Hippocampal formation (tissue), 2 donors: Measurements from ENCODE around the gene IQGAP2.
A peak's percentile ranks its signal among the peaks of the same experiment; 100 is the strongest.
"Not testable (repeated sequence)": the region's sequence is repeated elsewhere in the genome, so short reads cannot be mapped to it uniquely, and the experiment has no call there.

ENCODE experiments used
- DNase-seq, 2 donors: peaks; one replicate each; lab custom pipeline; 2025; lab: John Stamatoyannopoulos, UW

The IQGAP2 gene

DNA sequence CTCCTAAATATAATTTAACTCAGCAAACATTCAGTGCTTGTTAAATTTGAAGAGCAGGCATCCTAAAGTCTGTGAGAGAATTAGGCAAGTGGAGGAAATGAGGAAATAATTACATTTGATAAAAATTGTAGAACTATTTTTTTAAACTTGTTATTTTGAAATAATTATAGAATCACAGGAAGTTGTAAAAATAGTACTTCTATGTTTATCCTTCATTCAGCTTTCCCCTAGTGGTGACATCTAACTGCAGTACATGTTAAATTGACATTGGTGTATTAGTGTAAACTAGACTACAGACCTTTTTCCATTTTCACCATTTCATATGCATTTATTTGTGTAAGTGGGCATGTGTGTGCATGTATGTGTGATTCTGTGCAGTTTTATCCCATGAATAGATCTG, 168.5 kb downstream of the IQGAP2 start:
- DNase-seq: no peak

DNA sequence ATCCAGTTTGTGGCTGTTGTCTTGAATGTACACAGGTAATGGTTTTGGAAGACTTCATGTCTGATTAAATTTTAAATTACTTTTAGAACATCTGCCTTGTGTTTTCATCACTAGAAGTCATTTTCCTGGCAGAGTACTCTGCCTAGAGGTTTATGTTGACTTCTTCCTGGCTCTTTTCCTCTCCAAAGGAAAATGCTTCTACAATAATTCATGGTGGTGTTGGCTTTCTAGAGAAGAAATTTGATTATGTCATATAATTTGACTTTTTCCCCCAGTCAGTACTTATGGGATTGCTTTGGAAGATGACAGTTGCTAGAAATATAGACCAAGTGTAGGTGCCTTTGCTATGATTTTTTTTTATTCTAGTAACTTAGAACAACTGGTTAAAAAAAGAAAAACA, 173.4 kb downstream of the IQGAP2 start:
- DNase-seq: no peak

DNA sequence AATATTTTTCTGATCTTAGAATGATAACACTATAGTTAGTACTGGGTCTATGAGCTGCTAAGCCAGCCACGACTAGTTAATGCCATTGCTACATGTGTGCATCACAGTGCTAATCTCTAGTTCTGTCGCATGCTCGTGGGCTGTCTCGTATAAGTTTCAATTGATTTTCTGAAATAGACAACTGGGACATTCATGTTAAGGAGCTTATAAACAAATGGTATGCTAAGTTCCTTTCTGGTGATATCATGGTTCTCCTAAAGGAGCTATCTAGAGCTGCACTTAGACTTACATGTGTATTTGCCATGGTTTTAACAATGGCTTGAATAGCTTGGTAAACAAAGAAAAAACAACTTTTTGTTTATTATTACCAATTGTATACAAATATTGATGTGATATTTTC, 173.9 kb downstream of the IQGAP2 start:
- DNase-seq: no peak

DNA sequence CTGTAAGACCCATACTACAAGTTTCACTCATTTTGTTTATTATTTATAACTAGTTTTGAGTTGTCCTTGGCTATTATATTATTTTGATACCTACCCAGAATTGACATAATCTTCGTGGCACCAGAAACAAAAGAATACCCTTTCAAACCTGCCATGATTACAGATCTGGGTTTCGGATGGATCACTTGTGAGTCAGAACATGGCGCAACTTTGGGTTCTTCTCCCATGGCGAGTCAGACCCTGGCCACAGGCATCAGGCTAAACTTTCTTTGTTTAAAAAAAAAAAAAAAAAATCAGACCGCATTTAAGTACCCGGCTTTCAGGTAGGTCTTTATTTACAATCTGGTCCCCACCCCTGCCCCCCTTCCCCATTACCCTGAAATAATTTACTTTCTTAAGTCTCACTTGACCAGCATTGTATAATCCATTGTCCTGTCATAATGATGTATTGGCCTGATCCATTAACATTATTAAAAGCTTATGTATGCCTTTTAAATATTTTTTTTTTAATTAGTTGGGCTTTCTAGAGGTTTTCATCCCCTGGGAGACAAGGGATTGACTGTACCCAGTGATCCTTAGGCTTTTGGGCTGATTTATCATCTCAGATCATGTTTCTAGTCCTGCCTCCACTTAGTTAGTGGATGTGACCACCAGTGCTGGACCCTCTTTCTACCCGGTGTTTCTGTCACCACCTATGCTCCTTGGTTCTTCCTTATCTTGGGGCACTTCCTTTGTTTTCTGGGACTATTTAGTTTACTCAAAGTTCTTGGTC, 176.3 kb downstream of the IQGAP2 start:
- no peak for DNase-seq

DNA sequence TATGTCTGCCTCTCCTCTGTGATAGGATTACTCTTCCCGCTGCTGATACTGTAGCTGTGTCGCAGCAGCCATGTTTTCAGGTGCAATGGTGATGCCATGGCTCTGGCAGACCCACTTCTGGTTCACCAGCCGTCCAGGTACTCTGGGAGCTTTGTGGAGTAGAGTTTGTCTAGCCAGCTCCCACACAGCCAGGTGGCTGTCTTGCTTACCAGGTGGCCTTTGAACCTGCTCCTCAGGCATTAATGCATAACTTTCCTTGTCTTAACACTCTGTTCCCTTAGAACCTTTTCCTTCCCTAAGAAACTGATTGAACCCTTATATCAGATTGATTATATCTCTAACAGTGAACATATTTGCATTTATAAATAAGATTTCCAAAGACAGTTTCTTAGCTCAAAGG, 177.9 kb downstream of the IQGAP2 start:
- DNase-seq: no peak

DNA sequence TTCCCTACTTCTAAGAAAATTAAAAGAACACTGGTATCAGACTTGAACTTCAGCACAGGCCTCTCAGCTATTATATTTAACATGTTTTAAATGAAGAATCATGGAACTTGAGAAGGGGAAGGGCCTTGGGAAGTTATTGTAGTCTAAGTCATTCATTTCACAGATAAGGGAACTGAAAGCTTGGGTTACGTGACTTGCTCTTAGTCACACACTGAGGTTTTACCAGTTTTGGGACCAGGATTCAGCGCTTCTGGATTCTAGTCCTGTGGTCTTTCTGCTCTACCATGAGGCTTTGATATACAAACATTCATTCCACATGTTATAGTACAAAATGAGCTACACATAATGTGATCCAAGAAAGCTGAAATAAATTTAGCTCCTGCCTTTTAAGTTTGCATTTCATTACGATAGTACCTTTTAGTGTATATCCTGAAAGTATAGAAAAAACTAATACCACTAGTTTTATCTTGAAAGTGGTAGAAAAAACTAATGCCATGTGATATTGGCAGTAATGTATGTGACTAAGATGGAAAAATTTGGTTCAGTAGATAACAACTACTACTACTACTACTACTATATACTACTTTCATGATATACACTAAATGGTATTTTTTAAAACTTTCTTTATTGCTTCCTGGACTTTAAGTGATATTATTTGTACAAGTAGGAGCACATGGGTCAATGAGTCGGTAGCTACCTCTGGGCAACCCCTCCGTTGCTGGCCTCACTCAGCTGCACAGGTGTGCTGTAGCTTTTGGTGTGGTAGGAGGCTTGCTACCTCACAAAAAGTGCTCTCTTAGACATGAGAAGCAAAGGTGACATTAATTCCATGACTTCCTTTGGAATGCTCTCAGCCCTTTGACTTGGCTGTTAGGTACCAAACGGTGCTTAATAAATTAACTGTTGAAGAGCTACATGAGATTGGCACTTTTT, 179.4 kb downstream of the IQGAP2 start:
- no peak for DNase-seq

DNA sequence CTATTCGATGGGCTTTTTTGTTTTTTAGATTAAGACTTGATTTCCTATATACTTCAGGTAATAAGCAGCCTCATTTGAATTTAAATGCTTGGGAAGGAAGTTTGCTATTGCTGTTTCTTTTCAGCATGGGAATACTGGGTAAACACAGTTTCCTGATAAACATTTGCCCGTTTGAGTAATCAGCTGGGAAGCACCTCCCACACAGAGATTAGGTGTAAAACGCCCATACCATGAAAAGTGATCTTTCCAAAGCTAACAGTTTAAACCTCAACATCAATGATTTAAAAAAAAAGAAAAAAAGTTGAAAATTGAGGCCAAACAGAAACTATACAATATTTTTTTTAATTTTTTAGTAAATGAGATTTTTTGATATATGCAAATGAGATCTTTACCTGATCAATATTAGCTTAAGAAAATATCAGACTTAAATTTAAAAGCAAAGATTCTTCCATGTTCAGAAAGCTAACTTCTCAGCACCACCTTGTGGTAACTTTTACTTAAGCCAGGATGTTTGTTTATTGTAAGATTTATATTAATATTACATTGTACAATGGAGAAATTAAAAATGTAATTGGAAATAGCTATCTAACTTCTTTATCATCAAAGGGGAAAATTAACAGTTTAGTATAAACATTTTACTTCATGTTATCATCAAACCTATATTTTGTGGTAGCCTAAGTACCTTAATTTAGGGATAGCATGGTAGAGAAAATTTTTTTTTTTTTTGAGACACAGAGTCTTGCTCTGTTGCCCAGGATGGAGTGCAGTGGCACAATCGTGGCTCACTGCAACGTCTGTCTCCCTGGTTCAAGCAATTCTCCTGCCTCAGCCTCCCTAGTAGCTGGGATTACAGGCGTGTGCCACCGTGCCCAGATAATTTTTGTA, 180.3 kb downstream of the IQGAP2 start:
- DNase-seq: no peak

DNA sequence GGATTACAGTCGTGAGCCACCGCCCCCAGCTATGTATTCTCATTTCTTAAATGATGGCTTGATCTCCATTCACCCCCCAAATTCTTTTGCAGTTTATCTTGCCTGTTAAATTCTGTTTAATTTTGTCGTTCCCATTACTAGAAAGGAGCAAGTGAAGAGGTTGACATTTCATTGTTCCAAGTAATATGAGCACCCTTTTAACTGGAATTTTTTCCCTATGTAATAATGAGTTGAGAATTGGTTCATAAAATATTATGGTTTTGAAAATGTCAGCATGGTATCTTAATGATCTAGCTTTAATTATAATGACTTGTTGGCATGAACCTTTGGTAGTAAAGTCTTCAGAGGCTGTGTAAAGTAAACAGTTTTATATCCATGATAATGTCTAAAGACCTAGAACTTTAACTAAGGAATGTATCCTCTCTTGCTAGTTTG, 182.7 kb downstream of the IQGAP2 start:
- DNase-seq: no peak

DNA sequence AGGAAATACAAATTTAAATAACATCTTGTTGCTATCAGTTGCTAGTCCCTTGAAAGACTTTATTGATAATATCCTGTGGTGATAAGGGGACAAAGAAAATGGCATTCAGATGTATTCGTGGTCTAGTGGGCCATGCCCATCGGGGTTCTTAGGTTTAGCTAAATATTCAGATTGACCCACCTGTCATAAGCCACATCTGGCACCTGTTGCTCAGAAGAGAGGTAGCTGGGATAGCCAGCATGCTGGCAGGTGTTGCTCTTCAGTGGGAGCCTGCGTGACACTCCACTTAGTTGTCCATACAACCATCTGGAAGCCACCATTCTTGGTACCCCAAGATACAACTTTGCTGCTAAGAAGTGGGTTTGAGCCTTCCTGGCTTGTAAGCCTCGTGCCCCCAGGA, 183.4 kb downstream of the IQGAP2 start:
- DNase-seq: no peak

DNA sequence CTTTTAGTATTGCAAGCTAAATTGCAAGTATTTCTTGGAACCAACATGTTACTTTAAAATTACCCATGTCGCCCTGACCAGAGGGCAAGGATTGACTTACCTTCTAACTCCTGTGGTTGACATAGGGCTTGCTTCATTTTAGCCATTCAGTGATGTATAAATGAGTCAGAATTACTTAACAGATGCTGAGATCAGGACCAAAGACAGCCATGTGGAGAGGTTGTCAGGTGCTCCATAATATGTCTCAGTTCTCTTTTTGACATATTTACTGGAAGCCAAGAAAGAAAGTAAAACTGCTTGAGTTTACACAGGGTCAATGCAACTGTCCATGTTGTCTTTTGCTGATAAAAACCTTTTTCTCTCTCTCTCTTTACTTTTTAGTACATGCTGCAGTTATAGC, 186.9 kb downstream of the IQGAP2 start:
- no peak for DNase-seq

DNA sequence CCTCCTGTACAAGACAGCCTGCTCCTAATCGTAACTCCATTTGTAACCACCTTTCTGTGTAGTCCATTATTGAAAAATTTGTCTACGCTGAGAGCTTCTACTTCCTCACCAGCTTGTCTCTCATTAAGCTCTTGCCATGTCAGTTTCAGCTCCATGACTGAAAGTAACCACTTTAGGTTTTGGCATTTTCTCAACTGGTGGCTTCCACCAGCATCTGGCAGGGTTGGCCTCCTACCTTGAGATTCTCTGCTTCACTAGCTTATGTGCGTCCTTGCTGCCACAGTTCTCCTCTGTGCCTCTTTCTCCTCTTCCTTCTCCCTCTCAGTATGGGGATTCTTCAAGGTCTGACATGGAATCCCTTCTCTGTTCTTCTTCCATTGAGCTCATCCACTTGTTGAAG, 188.3 kb downstream of the IQGAP2 start:
- DNase-seq: no peak

DNA sequence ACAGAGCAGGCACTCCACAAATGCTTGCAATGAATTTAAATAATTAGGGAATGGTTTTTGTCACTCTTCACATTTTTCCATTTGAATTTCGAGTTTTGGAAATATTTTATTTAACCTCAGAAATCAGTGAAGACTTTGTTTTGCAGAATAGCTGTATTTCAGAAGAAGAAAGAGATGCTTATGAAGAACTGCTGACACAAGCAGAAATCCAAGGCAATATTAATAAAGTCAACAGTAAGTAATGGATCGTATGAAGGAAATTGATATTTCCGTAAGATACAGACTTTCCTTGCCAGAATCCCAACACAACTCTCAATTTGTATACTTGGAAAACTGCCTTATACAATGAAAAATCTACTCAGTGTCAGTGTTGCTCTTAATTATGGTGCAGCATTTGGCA, 189.6 kb downstream of the IQGAP2 start:
- no peak for DNase-seq

DNA sequence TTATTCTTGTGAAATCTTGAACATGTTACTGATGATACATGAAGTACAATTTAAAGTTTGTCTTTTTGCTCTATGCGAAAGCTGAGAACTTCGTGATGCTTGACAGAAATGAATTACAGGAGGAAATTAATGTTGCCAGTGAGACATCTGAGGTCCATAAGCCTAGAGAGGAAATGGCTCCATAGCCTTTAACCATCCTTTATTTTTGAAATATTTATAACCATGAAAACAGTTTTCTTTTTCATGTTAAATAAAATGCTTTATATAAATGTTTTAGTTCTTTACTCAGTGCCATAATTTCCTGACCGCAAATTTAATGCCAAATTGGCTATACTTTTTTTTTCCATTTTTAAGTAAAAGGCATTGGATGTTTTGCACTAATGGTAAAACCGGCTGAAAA, 191.0 kb downstream of the IQGAP2 start:
- no peak for DNase-seq

DNA sequence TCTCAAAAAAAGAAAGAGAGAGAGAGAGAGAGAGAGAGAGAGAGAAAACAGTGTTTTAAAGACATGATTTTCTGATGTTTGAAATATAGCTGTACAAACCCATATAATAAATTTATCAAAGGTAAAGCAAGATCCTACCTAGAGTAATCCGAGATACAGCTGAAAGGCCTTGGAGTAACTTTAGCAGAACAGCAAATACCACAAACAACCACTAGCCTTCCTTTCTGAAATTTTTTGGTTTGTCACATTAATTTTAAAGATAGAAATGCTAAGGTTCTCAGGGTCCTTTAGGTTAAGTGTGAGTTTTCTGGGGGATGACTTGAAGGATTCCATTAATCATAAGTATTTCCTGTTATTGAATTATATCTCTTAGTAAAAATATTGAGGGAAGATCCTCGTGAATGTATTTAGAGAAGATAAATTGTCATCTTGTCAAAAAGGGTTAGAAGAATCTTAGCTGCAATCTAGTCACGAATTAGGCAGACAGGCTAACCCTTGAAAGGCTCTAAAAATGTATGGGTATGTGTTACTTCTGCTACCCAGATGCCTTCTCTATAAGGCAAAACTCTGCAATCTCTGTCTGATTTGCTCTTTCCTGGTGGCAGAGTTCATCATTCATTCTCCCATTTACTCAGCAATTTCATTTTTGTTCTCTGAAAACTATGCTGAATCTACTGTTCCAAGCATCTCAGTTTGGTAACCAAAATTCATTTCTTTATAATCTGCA, 192.8 kb downstream of the IQGAP2 start:
- no peak for DNase-seq

DNA sequence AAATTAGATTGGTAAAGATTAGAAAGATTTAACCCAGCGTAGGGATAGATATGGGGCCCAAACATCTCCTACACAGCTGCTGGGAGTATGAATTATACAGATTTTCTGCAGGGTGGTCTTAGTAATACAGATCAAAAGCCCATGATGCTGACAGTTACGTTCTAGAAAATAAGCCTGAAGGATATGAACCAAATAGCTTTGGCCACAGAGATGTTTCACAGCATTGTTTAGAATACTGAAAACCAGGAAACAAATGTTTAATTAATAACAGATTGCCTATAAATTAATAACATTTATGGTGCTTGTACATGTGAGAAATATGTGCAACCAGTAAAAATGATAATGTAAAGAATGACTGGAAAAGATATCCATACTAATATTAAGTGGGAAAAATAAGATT, 195.4 kb downstream of the IQGAP2 start:
- no peak for DNase-seq

DNA sequence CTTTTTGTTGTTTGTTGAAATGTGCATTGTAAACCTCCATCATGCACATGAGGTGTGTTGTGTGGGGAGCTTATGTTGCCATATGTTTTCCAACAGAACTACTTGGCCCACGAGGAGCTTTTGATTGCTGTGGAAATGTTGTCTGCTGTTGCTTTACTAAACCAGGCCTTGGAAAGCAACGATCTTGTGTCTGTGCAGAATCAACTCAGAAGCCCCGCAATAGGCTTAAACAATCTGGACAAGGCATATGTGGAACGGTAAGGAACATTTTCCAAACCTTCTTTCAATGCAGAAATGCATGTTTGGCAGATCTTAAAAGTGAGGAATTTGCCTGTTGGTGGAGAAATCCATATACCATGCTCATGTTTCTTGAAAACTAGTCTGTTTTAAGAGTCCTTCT, 197.6 kb downstream of the IQGAP2 start:
- DNase-seq: no peak

DNA sequence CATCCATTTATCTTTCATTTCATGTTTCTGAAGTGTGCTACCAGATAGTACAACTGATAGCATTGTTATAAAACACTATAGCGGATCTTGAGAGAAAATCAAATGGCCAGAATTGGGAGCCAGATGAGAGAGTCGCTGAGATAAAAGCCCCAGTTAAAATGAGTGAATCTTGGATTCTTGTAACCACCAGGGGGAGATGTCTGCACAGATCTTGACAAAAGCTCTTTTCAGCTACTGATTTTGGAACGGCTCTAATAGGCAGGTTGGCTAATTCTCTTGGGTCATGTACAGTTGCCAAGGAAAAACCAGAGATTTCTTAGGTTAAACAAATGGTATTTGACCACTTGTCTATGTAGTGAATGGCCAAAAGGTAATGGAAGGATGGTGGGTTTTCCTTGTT, 198.4 kb downstream of the IQGAP2 start:
- peak in 1 of 2 donors; percentile 22 for DNase-seq

DNA sequence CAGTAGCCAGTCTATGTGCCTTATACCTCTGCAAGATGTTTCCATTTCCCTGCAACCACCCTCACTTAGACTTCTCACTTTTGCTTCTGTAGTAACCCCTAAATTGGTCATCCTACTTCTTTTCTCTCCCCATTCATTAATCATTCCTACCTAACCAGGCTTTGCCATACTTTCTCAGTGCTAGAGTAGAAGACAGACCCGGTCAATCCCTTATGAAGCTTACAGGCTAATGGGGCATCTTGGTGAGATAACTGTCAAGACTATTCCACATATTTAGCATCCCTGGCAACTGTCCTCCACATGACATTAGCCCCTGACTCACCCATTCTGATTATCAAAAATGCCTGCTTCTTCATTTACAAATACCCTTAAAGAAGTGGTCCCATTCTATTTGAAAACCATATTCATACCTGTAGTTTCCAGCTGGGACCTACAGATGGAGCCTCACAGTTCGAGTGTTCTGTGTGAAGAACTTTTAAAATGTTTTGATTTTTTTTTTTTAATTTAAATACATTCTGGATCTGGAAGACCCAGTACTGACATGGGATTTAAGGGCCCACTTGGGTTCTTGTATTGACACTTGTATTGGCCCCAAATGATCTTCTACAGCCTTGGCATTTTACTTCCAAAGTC, 199.1 kb downstream of the IQGAP2 start:
- no peak for DNase-seq

DNA sequence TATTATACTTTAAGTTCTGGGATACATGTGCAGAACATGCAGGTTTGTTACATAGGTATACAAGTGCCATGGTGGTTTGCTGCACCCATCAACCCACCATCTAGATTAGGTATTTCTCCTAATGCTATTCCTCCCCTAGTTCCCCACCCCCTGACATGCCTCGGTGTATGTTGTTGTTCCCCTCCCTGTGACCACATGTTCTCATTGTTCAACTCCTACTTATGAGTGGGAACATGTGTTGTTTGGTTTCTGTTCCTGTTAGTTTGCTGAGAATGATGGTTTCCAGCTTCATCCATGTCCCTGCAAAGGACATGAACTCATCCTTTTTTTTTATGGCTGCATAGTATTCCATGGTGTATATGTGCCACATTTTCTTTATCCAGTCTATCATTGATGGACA, 200.9 kb downstream of the IQGAP2 start:
- not testable (repeated sequence) for DNase-seq

DNA sequence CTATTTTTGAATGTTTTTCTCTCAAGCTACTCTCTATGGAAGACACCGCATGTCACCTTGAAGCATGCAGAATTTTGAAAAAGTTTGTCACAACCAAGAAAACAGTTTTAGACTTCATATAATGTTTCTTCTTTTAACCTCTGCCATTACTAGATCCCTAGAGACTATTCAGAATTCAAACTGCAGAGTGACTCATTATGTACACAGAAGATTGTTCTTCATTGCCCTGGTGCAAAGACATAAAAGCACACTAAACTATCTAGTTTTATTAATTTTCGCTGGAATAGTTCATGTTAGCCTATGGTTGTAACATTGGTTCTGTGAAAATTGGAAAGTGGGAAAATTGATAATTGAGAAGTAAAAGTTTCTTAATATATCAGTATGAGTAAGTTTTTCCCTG, 201.8 kb downstream of the IQGAP2 start:
- DNase-seq: no peak

DNA sequence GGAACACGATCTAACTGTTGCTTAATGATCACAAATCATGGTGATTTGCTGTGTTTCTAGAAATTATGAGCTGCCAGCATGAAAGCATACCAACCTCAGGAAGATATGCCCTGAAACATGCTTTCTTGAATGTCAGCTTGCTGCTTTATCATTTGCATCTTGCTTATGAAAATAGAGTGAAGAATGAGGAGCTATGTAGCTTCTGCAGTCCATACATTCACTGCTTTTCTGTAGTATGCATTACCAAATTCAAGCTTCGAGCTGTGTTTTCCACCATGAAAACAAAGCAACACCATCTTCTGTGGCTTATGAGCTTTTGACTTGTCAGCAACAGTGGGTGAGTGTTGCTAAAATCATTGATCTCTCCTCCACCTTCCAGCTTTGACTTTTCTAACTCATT, 203.6 kb downstream of the IQGAP2 start:
- no peak for DNase-seq
